Endothelial cell of umbilical vein (primary cell): ENCODE measurements around the gene ZNF664. TPM values are rescaled to one million over a fixed set of nuclear protein-coding genes. Genes with fewer than 3 reads are reported as not detected.

ENCODE experiments used
- BruUV-seq: library from RNA; stranded (reverse); fragments of 400-500 nt; replicated peaks from 2 replicates; lab custom pipeline; 2021; lab: Mats Ljungman, UMichigan
- CTCF ChIA-PET: fragments of 300-600, 350-600 bp; sonication (Branson Sonifier 250); formaldehyde crosslinking; loops from one replicate; lab custom pipeline; 2021; ENCODE audit warnings: antibody characterized with exemption, inconsistent platforms; lab: Charles Lee
- POLR2A ChIA-PET: fragments of 300-600, 350-600 bp; sonication (Branson Sonifier 250); formaldehyde crosslinking; loops from one replicate; lab custom pipeline; 2021; ENCODE audit warnings: antibody characterized with exemption, inconsistent platforms; lab: Charles Lee
- DNase-seq: peaks from one replicate; pipeline ENCODE4 v3.0.0-alpha.2; 2011; ENCODE audit warnings: low read depth, low spot score
- FAIRE-seq: peaks from 2 replicates; lab custom pipeline; 2011; peaks lifted over from hg19 to GRCh38; lab: Jason Lieb, UNC
- H2AFZ ChIP-seq: 2 replicates; pipeline ENCODE4 v1.6.0; 2012; ENCODE audit warnings: low read depth, low read length, control low read depth, inconsistent platforms
- H3K27ac ChIP-seq: 2 replicates; pipeline ENCODE4 v1.5.1; 2011; ENCODE audit warnings: low read depth, mild to moderate bottlenecking, control low read depth, low read length, moderate library complexity; ENCODE audit not compliant: insufficient read depth
- H3K27me3 ChIP-seq, 2 experiments: 2 replicates each; pipeline versions ENCODE4 v1.6.0 to v1.6.1; 2011; ENCODE audit warnings: low read length in 2 of 2, mixed read lengths in 1 of 2; ENCODE audit not compliant: control insufficient read depth in 2 of 2, insufficient read depth in 2 of 2
- H3K36me3 ChIP-seq, 2 experiments: 2 replicates in 1 of 2; 3 replicates in 1 of 2; pipeline ENCODE4 v1.5.1; 2011; ENCODE audit warnings: low read length in 2 of 2, mild to moderate bottlenecking in 1 of 2, moderate library complexity in 1 of 2; ENCODE audit not compliant: control insufficient read depth in 2 of 2, insufficient read depth in 2 of 2; ENCODE audit errors: extremely low read depth in 1 of 2
- H3K4me1 ChIP-seq: 3 replicates; pipeline ENCODE4 v1.5.1; 2011; ENCODE audit warnings: mild to moderate bottlenecking, low read length; ENCODE audit not compliant: control insufficient read depth, insufficient read depth; ENCODE audit errors: extremely low read depth
- H3K4me2 ChIP-seq: 2 replicates; pipeline ENCODE4 v1.6.1; 2011; ENCODE audit warnings: low read length, control low read depth, mixed read lengths; ENCODE audit not compliant: insufficient read depth
- H3K4me3 ChIP-seq, 3 experiments: fragments of 200-600 bp in 1 of 3; sonication (generic), shearing (Covaris generic) in 1 of 3; replicated peaks in 1 of 3; 2 replicates each; pipeline ENCODE4 v1.5.1; 2011 to 2016; ENCODE audit warnings: control low read depth in 3 of 3, low read length in 3 of 3, mild to moderate bottlenecking in 2 of 3, inconsistent platforms in 1 of 3, low read depth in 1 of 3, moderate library complexity in 1 of 3; ENCODE audit not compliant: insufficient read depth in 1 of 3
- H3K79me2 ChIP-seq: 2 replicates; pipeline ENCODE4 v1.6.0; 2012; ENCODE audit warnings: low read length, inconsistent platforms; ENCODE audit not compliant: control insufficient read depth, insufficient read depth
- H3K9ac ChIP-seq: replicated peaks from 2 replicates; pipeline ENCODE3; 2011; ENCODE audit warnings: low read length, control low read depth; ENCODE audit not compliant: insufficient read depth; ENCODE audit errors: extremely low read depth
- H3K9me1 ChIP-seq: replicated peaks from 3 replicates; pipeline ENCODE4 v1.6.0; 2011; ENCODE audit warnings: mild to moderate bottlenecking, low read length; ENCODE audit not compliant: control insufficient read depth, insufficient read depth; ENCODE audit errors: extremely low read depth
- H3K9me3 ChIP-seq: replicated peaks from 2 replicates; pipeline ENCODE4 v1.5.1; 2012; ENCODE audit warnings: low read length, inconsistent platforms; ENCODE audit not compliant: control insufficient read depth, insufficient read depth
- H4K20me1 ChIP-seq: replicated peaks from 2 replicates; pipeline ENCODE3; 2011; ENCODE audit warnings: mild to moderate bottlenecking, low read length; ENCODE audit not compliant: control insufficient read depth, insufficient read depth; ENCODE audit errors: extremely low read depth
- FOS ChIP-seq: IDR thresholded peaks from 2 replicates; pipeline ENCODE4 v1.6.1; 2011; ENCODE audit warnings: mild to moderate bottlenecking, low read length, moderate library complexity, borderline replicate concordance; ENCODE audit not compliant: insufficient read depth
- GATA2 ChIP-seq: IDR thresholded peaks from 2 replicates; pipeline ENCODE4 v1.7.0; 2011; ENCODE audit warnings: low read depth, mild to moderate bottlenecking, moderate library complexity, mixed read lengths, low read length; ENCODE audit not compliant: insufficient read length, insufficient read depth
- JUN ChIP-seq: IDR thresholded peaks from 2 replicates; pipeline ENCODE4 v1.6.1; 2011; ENCODE audit warnings: borderline replicate concordance, low read depth; ENCODE audit not compliant: insufficient read length, insufficient read depth
- MYC ChIP-seq: IDR thresholded peaks from one replicate; pipeline ENCODE4 v1.6.1; 2011; ENCODE audit warnings: mild to moderate bottlenecking, low read depth, low read length
- POLR2A ChIP-seq: IDR thresholded peaks from 2 replicates; pipeline ENCODE4 v1.6.1; 2012; ENCODE audit warnings: low read depth, mild to moderate bottlenecking, control low read depth, low read length
- dilution Hi-C: fragments of 300-500 bp; cut with MboI; formaldehyde crosslinking; loops from one replicate; pipeline ENCODE4 v1.15.0; 2019; ENCODE audit warnings: low sequenced_read_pairs; ENCODE audit not compliant: extremely low pct_ligation_motif_present
- intact Hi-C: fragments of 100-400 bp; cut with micrococcal nuclease; formaldehyde crosslinking; loops from one replicate; pipeline ENCODE4 v1.10.0; 2022
- polyA plus RNA-seq, 4 experiments: library from polyadenylated mRNA; depleted of rRNA in 3 of 4; stranded (reverse) in 3 of 4; unstranded in 1 of 4; fragments of >200 nt; gene quantifications; 2 replicates each; pipeline versions ENCODE4 v1.2.1 to v1.2.3, GENCODE V29; 2011 to 2012; ENCODE audit warnings: missing spikeins in 1 of 4
- total RNA-seq: library from RNA; stranded (reverse); gene quantifications from 2 replicates; pipeline ENCODE4 v1.2.3, GENCODE V29; 2021
- TF ChIP-seq, protein P1 (sequence below), 2 donors: IDR thresholded peaks; 1 replicate in 1 of 2; 2 replicates in 1 of 2; pipeline ENCODE4 v1.5.1; 2011; ENCODE audit warnings: low read length in 2 of 2, mild to moderate bottlenecking in 2 of 2, moderate library complexity in 2 of 2, control low read depth in 1 of 2, inconsistent platforms in 1 of 2, low read depth in 1 of 2; ENCODE audit not compliant: insufficient read depth in 1 of 2; ENCODE audit errors: extremely low read depth in 1 of 2

The ZNF664 gene
- total and polyA plus RNA-seq, 2 donors (not counting 3 experiments of a cell fraction or from before 2014, with no cell fraction given) = 29.8 to 71.3 TPM

DNA sequence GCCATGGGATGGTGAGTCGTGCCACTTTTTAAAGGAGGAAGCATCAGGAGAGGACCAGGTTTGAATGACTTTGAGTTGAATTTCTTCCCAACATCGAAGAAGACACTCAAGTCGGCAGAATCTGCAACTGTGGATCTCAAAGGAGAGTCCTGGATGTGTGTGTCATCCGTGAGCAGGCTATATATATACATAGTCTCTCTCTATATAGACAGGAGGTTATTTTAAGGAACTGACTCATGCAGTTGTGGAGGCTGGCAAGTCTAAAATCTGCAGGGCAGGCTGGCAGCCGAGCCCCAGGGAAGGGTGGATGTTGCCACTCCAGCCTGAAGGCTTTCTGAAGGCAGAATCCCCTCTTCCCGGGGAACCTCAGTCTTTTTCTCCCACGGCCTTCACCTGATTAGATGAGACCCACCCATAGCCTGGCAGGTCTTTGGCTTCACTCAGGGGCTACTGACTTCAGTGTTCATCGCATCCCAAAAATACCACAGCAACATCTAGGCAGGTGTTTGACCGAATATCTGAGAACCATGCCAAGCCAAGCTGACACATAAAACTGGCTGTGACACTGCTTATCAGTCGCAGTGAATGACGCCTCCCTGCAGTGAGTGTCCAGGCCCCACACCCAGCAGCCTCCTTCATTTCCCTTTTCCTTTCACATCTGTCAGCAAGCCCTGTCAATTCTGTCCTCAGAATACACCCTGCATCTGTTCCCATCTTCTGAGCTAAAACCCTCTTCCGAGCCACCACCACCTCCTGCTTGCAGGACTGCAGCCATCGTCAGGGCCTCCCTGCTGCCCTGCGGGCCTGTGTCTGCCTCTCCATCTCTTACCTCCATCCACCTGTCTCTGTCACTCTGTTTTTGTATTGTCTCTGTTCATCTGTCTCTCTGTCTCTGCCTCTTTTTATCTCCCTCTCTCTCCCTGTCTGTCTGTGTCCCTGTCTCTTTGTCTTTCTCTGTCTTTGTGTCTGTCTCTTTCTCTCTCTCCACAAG, 54.0 kb downstream of the ZNF664 start:
- Histone ChIP-seq H3K27ac (no peak overlapping the region), H3K79me2 (no peaks in the 10 kb centered on the region), H3K9me1 (no peaks in the 10 kb centered on the region), H4K20me1 (no peaks in the 10 kb centered on the region), H3K27me3 (no peaks in the 10 kb centered on the region), H3K4me1 (peaks cover 14% of the 10 kb centered on the region), H3K9me3 (no peaks in the 10 kb centered on the region), H2AFZ (no peak overlapping the region), H3K9ac (no peak overlapping the region), H3K4me3 (no peak overlapping the region), H3K4me2 (no peak overlapping the region), H3K36me3 (no peaks in the 10 kb centered on the region)
- dilution Hi-C loops = no loop called here
- TF ChIP-seq POLR2A (no peak), MYC (no peak), FOS (peak; percentile 62), GATA2 (no peak), JUN (no peak)
- TF ChIP-seq, protein P1, sequence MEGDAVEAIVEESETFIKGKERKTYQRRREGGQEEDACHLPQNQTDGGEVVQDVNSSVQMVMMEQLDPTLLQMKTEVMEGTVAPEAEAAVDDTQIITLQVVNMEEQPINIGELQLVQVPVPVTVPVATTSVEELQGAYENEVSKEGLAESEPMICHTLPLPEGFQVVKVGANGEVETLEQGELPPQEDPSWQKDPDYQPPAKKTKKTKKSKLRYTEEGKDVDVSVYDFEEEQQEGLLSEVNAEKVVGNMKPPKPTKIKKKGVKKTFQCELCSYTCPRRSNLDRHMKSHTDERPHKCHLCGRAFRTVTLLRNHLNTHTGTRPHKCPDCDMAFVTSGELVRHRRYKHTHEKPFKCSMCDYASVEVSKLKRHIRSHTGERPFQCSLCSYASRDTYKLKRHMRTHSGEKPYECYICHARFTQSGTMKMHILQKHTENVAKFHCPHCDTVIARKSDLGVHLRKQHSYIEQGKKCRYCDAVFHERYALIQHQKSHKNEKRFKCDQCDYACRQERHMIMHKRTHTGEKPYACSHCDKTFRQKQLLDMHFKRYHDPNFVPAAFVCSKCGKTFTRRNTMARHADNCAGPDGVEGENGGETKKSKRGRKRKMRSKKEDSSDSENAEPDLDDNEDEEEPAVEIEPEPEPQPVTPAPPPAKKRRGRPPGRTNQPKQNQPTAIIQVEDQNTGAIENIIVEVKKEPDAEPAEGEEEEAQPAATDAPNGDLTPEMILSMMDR (IDR thresholded peaks at IDR 0.05; ENCODE audit: extremely low read depth in 1 of 2, insufficient read depth in 1 of 2, low read depth in 1 of 2, low read length in 2 of 2) = no peak
- intact Hi-C loops = no loop called here
- no TSS peak for BruUV-seq
- ChIA-PET POLR2A (no interaction called here), CTCF (interaction anchor here (1.9 kb wide), 1 partner anchor 122 kb away, joined by 13 read pairs; no protein-coding TSS in a partner anchor)
- FAIRE-seq (peak; percentile 74), DNase-seq (peak; percentile 8)
